ENCODE data around the gene ACBD6.

Gene ACBD6

GRCh38 chr1:180267211-180267561, 235.2 kb downstream of the ACBD6 start:
- Histone ChIP-seq H3K9me3 (ENCODE audit: low read length) (no peaks in the 10 kb centered on the region), H3K4me3 (ENCODE audit: low read length) (no peak overlapping the region), H3K36me3 (ENCODE audit: insufficient read depth, low read length) (no peaks in the 10 kb centered on the region), H3K4me1 (ENCODE audit: insufficient read depth, low read length) (peaks cover 15% of the 10 kb centered on the region), H3K27me3 (ENCODE audit: insufficient read depth, low read length) (no peaks in the 10 kb centered on the region), H2AFZ (ENCODE audit: low read depth, low read length) (no peak overlapping the region)

- no peak overlapping the region for H3K4me3 ChIP-seq (ENCODE audit: low read length)
- peaks cover 4% of the 10 kb centered on the region for H3K27me3 ChIP-seq (ENCODE audit: insufficient read depth, low read length)
- H2AFZ ChIP-seq (ENCODE audit: low read depth, low read length) = no peak overlapping the region
- H3K36me3 ChIP-seq (ENCODE audit: insufficient read depth, low read length) = no peaks in the 10 kb centered on the region
- peaks cover 15% of the 10 kb centered on the region for H3K4me1 ChIP-seq (ENCODE audit: insufficient read depth, low read length)
- no peaks in the 10 kb centered on the region for H3K9me3 ChIP-seq (ENCODE audit: low read length)
These were observed 235.8 kb downstream of the ACBD6 start for GRCh38 chr1:180266275-180267210.

- H3K27me3 ChIP-seq (ENCODE audit: insufficient read depth, low read length) = peaks cover 4% of the 10 kb centered on the region
- H3K4me1 ChIP-seq (ENCODE audit: insufficient read depth, low read length) = peaks cover 15% of the 10 kb centered on the region
- H2AFZ ChIP-seq (ENCODE audit: low read depth, low read length) = no peak overlapping the region
- no peaks in the 10 kb centered on the region for H3K9me3 ChIP-seq (ENCODE audit: low read length)
- no peak overlapping the region for H3K4me3 ChIP-seq (ENCODE audit: low read length)
- H3K36me3 ChIP-seq (ENCODE audit: insufficient read depth, low read length) = no peaks in the 10 kb centered on the region
These were observed 236.5 kb downstream of the ACBD6 start for GRCh38 chr1:180265871-180266270.

GRCh38 chr1:180265201-180265600, 237.2 kb downstream of the ACBD6 start:
- Histone ChIP-seq H3K36me3 (ENCODE audit: insufficient read depth, low read length) (no peaks in the 10 kb centered on the region), H3K27me3 (ENCODE audit: insufficient read depth, low read length) (peaks cover 4% of the 10 kb centered on the region), H3K4me1 (ENCODE audit: insufficient read depth, low read length) (peaks cover 15% of the 10 kb centered on the region), H3K4me3 (ENCODE audit: low read length) (no peak overlapping the region), H2AFZ (ENCODE audit: low read depth, low read length) (no peak overlapping the region), H3K9me3 (ENCODE audit: low read length) (no peaks in the 10 kb centered on the region)

- no peaks in the 10 kb centered on the region for H3K9me3 ChIP-seq (ENCODE audit: low read length)
- H3K4me1 ChIP-seq (ENCODE audit: insufficient read depth, low read length) = peaks cover 15% of the 10 kb centered on the region
- no peak overlapping the region for H2AFZ ChIP-seq (ENCODE audit: low read depth, low read length)
- H3K4me3 ChIP-seq (ENCODE audit: low read length) = no peak overlapping the region
- H3K36me3 ChIP-seq (ENCODE audit: insufficient read depth, low read length) = no peaks in the 10 kb centered on the region
- peaks cover 4% of the 10 kb centered on the region for H3K27me3 ChIP-seq (ENCODE audit: insufficient read depth, low read length)
These were observed 237.8 kb downstream of the ACBD6 start for GRCh38 chr1:180264595-180264994.

DNA sequence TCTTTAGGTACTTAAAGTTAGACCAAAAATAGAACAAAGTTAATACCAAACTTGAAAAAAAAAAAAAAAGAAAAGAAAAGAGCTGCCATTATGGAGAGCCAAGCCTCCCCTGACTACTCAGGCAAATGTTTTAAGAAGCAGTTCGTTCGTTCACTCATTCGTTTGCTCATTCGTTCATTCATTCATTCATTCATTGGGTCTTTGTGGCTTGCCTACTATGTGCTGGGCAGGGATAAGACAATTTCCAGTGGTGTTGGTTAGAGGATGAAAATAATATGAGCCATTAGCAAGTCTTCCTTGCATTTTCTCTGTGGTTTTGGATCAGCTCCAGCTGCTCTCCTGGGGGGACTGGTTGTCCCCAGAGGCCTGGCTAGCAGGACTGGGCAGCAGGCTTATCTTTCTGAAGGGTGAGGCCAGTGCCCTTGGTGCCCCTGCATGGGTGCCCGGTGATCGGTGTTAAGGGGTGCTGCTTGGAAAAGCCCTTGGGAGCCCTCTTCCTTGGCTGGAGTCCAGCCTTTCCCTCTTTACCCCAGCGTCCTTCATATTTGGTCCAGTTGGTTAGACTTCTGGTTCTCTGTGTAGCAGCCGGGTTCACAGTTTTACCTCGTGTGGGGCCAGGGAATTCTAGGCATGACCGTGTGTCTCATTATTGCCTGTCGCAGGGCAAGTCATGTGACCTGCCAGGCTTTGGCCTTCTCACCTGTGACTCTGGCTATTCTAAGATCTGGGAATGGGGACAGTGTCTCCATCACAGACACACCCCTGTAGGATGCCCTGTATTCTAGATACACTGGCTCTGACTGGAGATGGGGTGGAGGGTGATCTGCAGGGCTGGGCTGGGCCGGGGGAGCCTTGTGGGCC, 239.5 kb downstream of the ACBD6 start:
- Histone ChIP-seq H3K4me3 (ENCODE audit: low read length) (no peak overlapping the region), H3K27me3 (ENCODE audit: insufficient read depth, low read length) (peaks cover 6% of the 10 kb centered on the region), H2AFZ (ENCODE audit: low read depth, low read length) (no peak overlapping the region), H3K9me3 (ENCODE audit: low read length) (no peaks in the 10 kb centered on the region), H3K4me1 (ENCODE audit: insufficient read depth, low read length) (peaks cover 1% of the 10 kb centered on the region), H3K36me3 (ENCODE audit: insufficient read depth, low read length) (no peaks in the 10 kb centered on the region)

DNA sequence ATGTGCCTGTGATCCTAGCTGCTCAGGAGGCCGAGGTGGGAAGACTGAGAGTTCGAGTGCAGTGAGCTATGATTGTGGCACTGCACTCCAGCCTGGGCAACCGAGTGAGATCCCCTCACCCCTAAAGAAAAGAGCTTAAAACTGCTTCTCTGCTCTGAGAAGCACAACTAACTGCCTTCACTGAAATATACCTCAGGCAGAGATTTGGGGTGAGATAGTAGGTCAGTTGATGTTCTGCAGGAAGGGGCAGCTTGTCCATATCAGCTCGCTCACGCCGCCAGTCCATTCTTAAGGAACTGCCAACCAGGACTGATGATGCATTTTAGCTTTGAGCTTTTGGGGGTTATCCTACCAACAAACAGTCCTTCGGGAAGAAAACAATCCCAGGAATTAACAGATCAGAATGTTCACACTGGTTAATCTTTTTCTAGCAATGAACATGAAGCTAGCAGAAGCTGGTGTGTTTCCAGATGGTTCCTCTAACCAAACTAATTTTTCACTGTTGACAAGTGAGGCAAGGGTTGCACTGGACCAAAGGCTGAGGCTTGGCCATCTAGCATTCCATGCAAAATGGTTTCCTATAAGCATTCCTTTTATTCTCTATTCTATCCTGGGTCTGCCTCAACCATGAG, 240.7 kb downstream of the ACBD6 start:
- H3K36me3 ChIP-seq (ENCODE audit: insufficient read depth, low read length) = no peaks in the 10 kb centered on the region
- H3K9me3 ChIP-seq (ENCODE audit: low read length) = no peaks in the 10 kb centered on the region
- H2AFZ ChIP-seq (ENCODE audit: low read depth, low read length) = no peak overlapping the region
- no peaks in the 10 kb centered on the region for H3K4me1 ChIP-seq (ENCODE audit: insufficient read depth, low read length)
- peaks cover 7% of the 10 kb centered on the region for H3K27me3 ChIP-seq (ENCODE audit: insufficient read depth, low read length)
- no peak overlapping the region for H3K4me3 ChIP-seq (ENCODE audit: low read length)

GRCh38 chr1:180261030-180261429, 241.3 kb downstream of the ACBD6 start:
- Histone ChIP-seq H3K36me3 (ENCODE audit: insufficient read depth, low read length) (no peaks in the 10 kb centered on the region), H3K27me3 (ENCODE audit: insufficient read depth, low read length) (peaks cover 13% of the 10 kb centered on the region), H2AFZ (ENCODE audit: low read depth, low read length) (no peak overlapping the region), H3K4me3 (ENCODE audit: low read length) (no peak overlapping the region), H3K9me3 (ENCODE audit: low read length) (no peaks in the 10 kb centered on the region), H3K4me1 (ENCODE audit: insufficient read depth, low read length) (peaks cover under 1% of the 10 kb centered on the region)

GRCh38 chr1:180260541-180260940, 241.8 kb downstream of the ACBD6 start:
- Histone ChIP-seq H3K27me3 (ENCODE audit: insufficient read depth, low read length) (peaks cover 17% of the 10 kb centered on the region), H3K4me3 (ENCODE audit: low read length) (no peak overlapping the region), H2AFZ (ENCODE audit: low read depth, low read length) (no peak overlapping the region), H3K9me3 (ENCODE audit: low read length) (no peaks in the 10 kb centered on the region), H3K36me3 (ENCODE audit: insufficient read depth, low read length) (no peaks in the 10 kb centered on the region), H3K4me1 (ENCODE audit: insufficient read depth, low read length) (peaks cover 4% of the 10 kb centered on the region)

GRCh38 chr1:180259431-180260338, 242.7 kb downstream of the ACBD6 start:
- H3K9me3 ChIP-seq (ENCODE audit: low read length) = no peaks in the 10 kb centered on the region
- H3K36me3 ChIP-seq (ENCODE audit: insufficient read depth, low read length) = no peaks in the 10 kb centered on the region
- peaks cover 7% of the 10 kb centered on the region for H3K4me1 ChIP-seq (ENCODE audit: insufficient read depth, low read length)
- no peak overlapping the region for H3K4me3 ChIP-seq (ENCODE audit: low read length)
- no peak overlapping the region for H2AFZ ChIP-seq (ENCODE audit: low read depth, low read length)
- H3K27me3 ChIP-seq (ENCODE audit: insufficient read depth, low read length) = peaks cover 17% of the 10 kb centered on the region

DNA sequence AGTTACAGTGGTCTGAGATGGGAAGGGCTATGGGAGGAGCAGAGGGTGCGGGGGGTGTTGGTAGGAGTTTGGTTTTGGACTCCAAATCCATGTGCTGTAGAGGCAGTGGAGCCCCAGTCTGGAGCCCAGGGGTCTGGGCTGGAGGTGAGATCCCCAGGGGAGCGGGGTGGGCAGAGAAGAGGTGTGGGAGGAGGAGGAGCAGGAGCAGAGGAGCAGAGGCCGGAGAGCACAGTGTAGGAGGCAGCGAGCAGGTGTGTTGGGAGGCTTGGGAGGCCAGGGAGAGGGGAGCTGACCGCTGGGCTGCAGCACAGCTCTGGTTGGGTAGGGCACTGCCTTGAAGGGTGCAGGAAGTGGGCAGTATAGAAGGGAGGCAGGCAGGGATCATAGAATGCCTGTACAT, 243.4 kb downstream of the ACBD6 start:
- Histone ChIP-seq H3K9me3 (ENCODE audit: low read length) (no peaks in the 10 kb centered on the region), H3K4me3 (ENCODE audit: low read length) (no peak overlapping the region), H3K36me3 (ENCODE audit: insufficient read depth, low read length) (no peaks in the 10 kb centered on the region), H3K4me1 (ENCODE audit: insufficient read depth, low read length) (peaks cover 7% of the 10 kb centered on the region), H2AFZ (ENCODE audit: low read depth, low read length) (no peak overlapping the region), H3K27me3 (ENCODE audit: insufficient read depth, low read length) (peaks cover 17% of the 10 kb centered on the region)

- no peak overlapping the region for H2AFZ ChIP-seq (ENCODE audit: low read depth, low read length)
- H3K9me3 ChIP-seq (ENCODE audit: low read length) = no peaks in the 10 kb centered on the region
- H3K36me3 ChIP-seq (ENCODE audit: insufficient read depth, low read length) = no peaks in the 10 kb centered on the region
- H3K4me1 ChIP-seq (ENCODE audit: insufficient read depth, low read length) = peaks cover 7% of the 10 kb centered on the region
- no peak overlapping the region for H3K4me3 ChIP-seq (ENCODE audit: low read length)
- H3K27me3 ChIP-seq (ENCODE audit: insufficient read depth, low read length) = peaks cover 17% of the 10 kb centered on the region
These were observed 244.1 kb downstream of the ACBD6 start for GRCh38 chr1:180258290-180258689.
